ENCODE results near the gene SIM2. TPM values are rescaled to one million over a fixed set of nuclear protein-coding genes. Genes with fewer than 3 reads are reported as not detected.

SIM2 gene
- total RNA-seq, 1 experiment from 2014 or later: not detected

- peaks cover 98% of the 10 kb centered on the region for H3K27me3 ChIP-seq (ENCODE audit: insufficient read depth, low read length)
- no peak overlapping the region for H3K9ac ChIP-seq (ENCODE audit: extremely low read depth, insufficient read length, low read length)
- WGBS (ENCODE audit: extremely low coverage, insufficient read length, low lambda C conversion rate): no CpG with 5 or more reads among the region's 15 CpGs
- peaks cover 2% of the 10 kb centered on the region for H4K20me1 ChIP-seq (ENCODE audit: control insufficient read depth, insufficient read depth, insufficient read length)
- no peak overlapping the region for H2BK15ac ChIP-seq (ENCODE audit: low read depth, low read length)
- no peak overlapping the region for H3K23ac ChIP-seq (ENCODE audit: insufficient read length, low read depth, low read length)
- H3K4me3 Mint-ChIP-seq: peak overlapping the region in 1 of 2 experiments; percentile 72; a peak in 3 of 5 replicates
- H3T11ph ChIP-seq (ENCODE audit: low read length): no peak overlapping the region
- no peaks in the 10 kb centered on the region for H3K9me3 ChIP-seq (ENCODE audit: control insufficient read depth, low read depth, low read length)
- no peak overlapping the region for H2AK5ac ChIP-seq (ENCODE audit: insufficient read length, low read length)
- H3K56ac ChIP-seq (ENCODE audit: insufficient read length, low read depth, low read length): no peak overlapping the region
- H4K5ac ChIP-seq (ENCODE audit: insufficient read length, low read depth, low read length): no peak overlapping the region
- no peak for DNase-seq
- H2BK120ac ChIP-seq (ENCODE audit: low read depth, low read length, poor library complexity, severe bottlenecking): no peak overlapping the region
- no peak overlapping the region for H3K27ac Mint-ChIP-seq
- H3K36me3 Mint-ChIP-seq (ENCODE audit: insufficient read depth in 1 of 3, low read depth in 3 of 3): peaks cover 0 to 6% (median 1%) of the 10 kb centered on the region in 3 experiments; a peak in 4 of 7 replicates
- no peak overlapping the region for H2BK20ac ChIP-seq (ENCODE audit: low read depth, low read length, poor library complexity, severe bottlenecking)
- H4K91ac ChIP-seq (ENCODE audit: insufficient read length, low read depth, low read length): no peak overlapping the region
- no peak for TF ChIP-seq CTCF (conservative IDR thresholded peaks at IDR 0.05)
- H2BK12ac ChIP-seq (ENCODE audit: insufficient read length, low read depth, low read length): no peak overlapping the region
- no peak overlapping the region for H2BK5ac ChIP-seq (ENCODE audit: insufficient read length, low read length)
- H4K8ac ChIP-seq (replicated peaks; ENCODE audit: insufficient read length, low read depth, low read length): no peak overlapping the region
- H2AFZ ChIP-seq (ENCODE audit: low read length): no peak overlapping the region
- H3K4me1 ChIP-seq (ENCODE audit: insufficient read depth, low read length): 0 out of 2 replicates have a peak, but pooled peaks cover 2% of the 10 kb centered on the region
- peaks cover 98% of the 10 kb centered on the region for H3K27me3 Mint-ChIP-seq (ENCODE audit: low read depth)
- H3K79me1 ChIP-seq (ENCODE audit: insufficient read depth, low read depth, low read length, poor library complexity, severe bottlenecking): no peaks in the 10 kb centered on the region
- H3K4me1 Mint-ChIP-seq: peaks cover 36 to 59% of the 10 kb centered on the region in 2 experiments
- H3K4me2 ChIP-seq (ENCODE audit: insufficient read depth, insufficient read length, low read length): peak overlapping the region; percentile 23
- H3K9me3 Mint-ChIP-seq: peaks cover 4 to 14% of the 10 kb centered on the region in 2 experiments; a peak in 3 of 5 replicates
- no peak overlapping the region for H3K27ac ChIP-seq (ENCODE audit: insufficient read length, low read depth, low read length)
- H3K23me2 ChIP-seq (ENCODE audit: insufficient read length, low read depth, low read length, poor library complexity, severe bottlenecking): peaks cover 7% of the 10 kb centered on the region
- no peaks in the 10 kb centered on the region for H3K79me2 ChIP-seq (ENCODE audit: insufficient read depth, low read length)
- no peak overlapping the region for H3K18ac ChIP-seq (ENCODE audit: insufficient read length, low read depth, low read length)
- H3K4ac ChIP-seq (ENCODE audit: low read depth, low read length): no peak overlapping the region
- H3K14ac ChIP-seq (ENCODE audit: insufficient read depth, low read length): no peak overlapping the region
Measured at GRCh38 chr21:36703626-36704280, 4.8 kb downstream of the SIM2 start.

All from H9 (cell line).